ENCODE measurements around the gene ZNF423. TPM values are rescaled to one million over a fixed set of nuclear protein-coding genes. Genes with fewer than 3 reads are reported as not detected.

The ZNF423 gene
- total RNA-seq, 2 experiments from 2014 or later, result not detected

GRCh38 chr16:49455991-49456745, 399.7 kb downstream of the ZNF423 start:
- H3K27ac Mint-ChIP-seq, result no peak overlapping the region
- H3K27me3 Mint-ChIP-seq, result no peaks in the 10 kb centered on the region
- no peaks in the 10 kb centered on the region for H3K36me3 Mint-ChIP-seq (ENCODE audit: low read depth)
- peaks cover 4% of the 10 kb centered on the region for H3K4me1 Mint-ChIP-seq (ENCODE audit: low read depth)
- CTCF ChIA-PET, result no interaction called here
- DNase-seq (no peak), ATAC-seq (no peak)
- H3K4me3 Mint-ChIP-seq, result no peak overlapping the region
- no peak for TF ChIP-seq CTCF (IDR thresholded peaks at IDR 0.05)
- no peaks in the 10 kb centered on the region for H3K9me3 Mint-ChIP-seq
- intact Hi-C loops (cut with micrococcal nuclease), result no loop called here
- POLR2A ChIA-PET, result no interaction called here

GRCh38 chr16:49455181-49455990, 400.5 kb downstream of the ZNF423 start:
- DNase-seq (no peak), ATAC-seq (no peak)
- CTCF ChIA-PET, result no interaction called here

GRCh38 chr16:49454426-49455180, 401.3 kb downstream of the ZNF423 start:
- Mint-ChIP-seq H3K27me3 (no peaks in the 10 kb centered on the region), H3K9me3 (no peaks in the 10 kb centered on the region), H3K4me1 (ENCODE audit: low read depth) (no peaks in the 10 kb centered on the region), H3K36me3 (ENCODE audit: low read depth) (no peaks in the 10 kb centered on the region), H3K4me3 (no peak overlapping the region), H3K27ac (no peak overlapping the region)
- CTCF ChIA-PET, result no interaction called here
- ATAC-seq (no peak), DNase-seq (no peak)
- intact Hi-C loops (cut with micrococcal nuclease), result no loop called here
- POLR2A ChIA-PET, result no interaction called here
- TF ChIP-seq CTCF (IDR thresholded peaks at IDR 0.05), result no peak

More at GRCh38 chr16:49455181-49455990, 400.5 kb downstream of the ZNF423 start:
- no peaks in the 10 kb centered on the region for H3K36me3 Mint-ChIP-seq (ENCODE audit: low read depth)
- H3K27ac Mint-ChIP-seq, result no peak overlapping the region
- H3K9me3 Mint-ChIP-seq, result no peaks in the 10 kb centered on the region
- intact Hi-C loops (cut with micrococcal nuclease), result no loop called here
- H3K4me1 Mint-ChIP-seq (ENCODE audit: low read depth), result peaks cover under 1% of the 10 kb centered on the region
- H3K4me3 Mint-ChIP-seq, result no peak overlapping the region
- POLR2A ChIA-PET, result no interaction called here
- no peaks in the 10 kb centered on the region for H3K27me3 Mint-ChIP-seq
- no peak for TF ChIP-seq CTCF (IDR thresholded peaks at IDR 0.05)

GRCh38 chr16:49453983-49454382, 401.9 kb downstream of the ZNF423 start:
- ChIA-PET CTCF (no interaction called here), POLR2A (interaction anchor here (0.7 kb wide), 1 partner anchor 989 kb away, joined by 3 read pairs; no protein-coding TSS in a partner anchor)
- H3K36me3 Mint-ChIP-seq (ENCODE audit: low read depth), result no peaks in the 10 kb centered on the region
- H3K27me3 Mint-ChIP-seq, result no peaks in the 10 kb centered on the region
- ATAC-seq, result no peak
- no peaks in the 10 kb centered on the region for H3K9me3 Mint-ChIP-seq
- TF ChIP-seq CTCF (IDR thresholded peaks at IDR 0.05), result no peak
- no peak overlapping the region for H3K4me3 Mint-ChIP-seq
- intact Hi-C loops (cut with micrococcal nuclease), result no loop called here
- no peak for DNase-seq
- H3K27ac Mint-ChIP-seq, result no peak overlapping the region
- H3K4me1 Mint-ChIP-seq (ENCODE audit: low read depth), result no peaks in the 10 kb centered on the region

Data from activated CD8-positive, alpha-beta T cell treated with anti-CD3 and anti-CD28 coated beads for 36 hours (primary cell).